HepG2 (cell line): ENCODE measurements around the gene GRAMD4. TPM values are rescaled to one million over a fixed set of nuclear protein-coding genes. Genes with fewer than 3 reads are reported as not detected.

Experiments
- ADNP ChIP-seq: sonication (generic); formaldehyde crosslinking; IDR thresholded peaks from 2 replicates; pipeline ENCODE4 v1.4.0; 2020; ENCODE audit warnings: missing genetic modification reagents
- AFF4 ChIP-seq: sonication (generic); formaldehyde crosslinking; IDR thresholded peaks from 2 replicates; pipeline ENCODE4 v1.4.0; 2020; ENCODE audit warnings: missing genetic modification reagents
- CSRNP1 ChIP-seq: sonication (generic); formaldehyde crosslinking; IDR thresholded peaks from 2 replicates; pipeline ENCODE4 v1.8.1; 2023; ENCODE audit warnings: mild to moderate bottlenecking, missing genetic modification reagents
- HIC2 ChIP-seq: sonication (generic); formaldehyde crosslinking; IDR thresholded peaks from 2 replicates; pipeline ENCODE4 v1.9.0; 2022; ENCODE audit warnings: low read depth, missing genetic modification reagents
- HIVEP1 ChIP-seq: sonication (generic); formaldehyde crosslinking; IDR thresholded peaks from 2 replicates; pipeline ENCODE4 v1.4.0; 2020; ENCODE audit warnings: mild to moderate bottlenecking, missing genetic modification reagents
- KDM5B ChIP-seq: sonication (generic); formaldehyde crosslinking; IDR thresholded peaks from 2 replicates; pipeline ENCODE4 v1.4.0; 2020; ENCODE audit warnings: missing genetic modification reagents, mild to moderate bottlenecking, borderline replicate concordance
- LCORL ChIP-seq, 2 experiments: fragments of 450-650 bp in 1 of 2; sonication (generic) in 1 of 2; formaldehyde crosslinking in 1 of 2; IDR thresholded peaks; 2 replicates each; pipeline versions ENCODE4 v1.5.0 to v1.6.1; 2017 to 2020; ENCODE audit warnings: antibody characterized with exemption in 1 of 2, missing genetic modification reagents in 1 of 2
- REPIN1 ChIP-seq: sonication (generic); formaldehyde crosslinking; IDR thresholded peaks from 2 replicates; pipeline ENCODE4 v1.8.0; 2022; ENCODE audit warnings: missing genetic modification reagents, low read depth, mild to moderate bottlenecking, borderline replicate concordance
- SIN3A ChIP-seq: IDR thresholded peaks from 2 replicates; pipeline ENCODE4 v1.6.1; 2011; ENCODE audit warnings: low read depth, mild to moderate bottlenecking, control low read depth, low read length, borderline replicate concordance
- SMC3 ChIP-seq: IDR thresholded peaks from 2 replicates; pipeline ENCODE4 v1.6.1; 2011; ENCODE audit warnings: low read length, improper control_type of control experiment
- TFE3 ChIP-seq: IDR thresholded peaks from 2 replicates; pipeline ENCODE4 v1.6.1; 2016
- ZBTB49 ChIP-seq: sonication (generic); formaldehyde crosslinking; IDR thresholded peaks from 2 replicates; pipeline ENCODE4 v1.4.0; 2020; ENCODE audit warnings: missing genetic modification reagents, borderline replicate concordance
- ZSCAN5A ChIP-seq: sonication (generic); formaldehyde crosslinking; IDR thresholded peaks from 2 replicates; pipeline ENCODE4 v1.8.0; 2022; ENCODE audit warnings: mild to moderate bottlenecking, missing genetic modification reagents, borderline replicate concordance
- polyA plus RNA-seq, 8 experiments: library from polyadenylated mRNA; depleted of rRNA in 3 of 8; stranded (reverse) in 7 of 8; unstranded in 1 of 8; fragments of >200 nt; fragmentation: Illumina TruSeq in 4 of 8; extraction: Trizol in 4 of 8; gene quantifications; 2 replicates each; pipeline versions ENCODE4 v1.2.1 to v1.2.3, GENCODE V29; 2011 to 2016; ENCODE audit warnings: low read depth in 4 of 8, missing spikeins in 1 of 8, mixed read lengths in 1 of 8; ENCODE audit not compliant: insufficient read depth in 1 of 8
- total RNA-seq, 5 experiments: library from RNA; depleted of rRNA; stranded (reverse); fragments of >200 nt; fragmentation: Illumina TruSeq; extraction: Trizol; gene quantifications; 2 replicates each; pipeline ENCODE4 v1.2.3, GENCODE V29; 2016; ENCODE audit warnings: low read depth in 1 of 5

Gene GRAMD4
- total and polyA plus RNA-seq, 2 of the 13 experiments (the other 11 are each of a cell fraction or from before 2014, with no cell fraction given), result 15.2 to 15.7 TPM

GRCh38 chr22:46577368-46578249, 42.6 kb upstream of the GRAMD4 start (continued):
- no peak for TF ChIP-seq ZBTB49 (CRISPR knock-in tag)
- TF ChIP-seq ZSCAN5A (CRISPR knock-in tag), result 0 out of 2 replicates have a peak, but pooled peaks have one; percentile 29
- no peak for TF ChIP-seq TFE3 (CRISPR knock-in tag)
- TF ChIP-seq ADNP (CRISPR knock-in tag), result no peak
- no peak for TF ChIP-seq LCORL (IDR thresholded peaks at IDR 0.05)
- 0 out of 2 replicates have a peak, but pooled peaks have one; percentile 19 for TF ChIP-seq LCORL (CRISPR knock-in tag; IDR thresholded peaks at IDR 0.05)
- TF ChIP-seq HIC2 (CRISPR knock-in tag), result peak; percentile 72; the same call in 1 of the 2 replicates
- TF ChIP-seq AFF4 (CRISPR knock-in tag), result no peak
- TF ChIP-seq REPIN1 (CRISPR knock-in tag), result 0 out of 2 replicates have a peak, but pooled peaks have one; percentile 23
- TF ChIP-seq HIVEP1 (CRISPR knock-in tag), result peak; percentile 57; the same call in 1 of the 2 replicates
- peak; percentile 46; the same call in 1 of the 2 replicates for TF ChIP-seq KDM5B (CRISPR knock-in tag)
- no peak for TF ChIP-seq SMC3
- no peak for TF ChIP-seq SIN3A
- 0 out of 2 replicates have a peak, but pooled peaks have one; percentile 36 for TF ChIP-seq CSRNP1
